HG02763 (cell line): ENCODE data around the gene CXCR4.

ENCODE experiments used
- ATAC-seq: cut with Tn5 transposase; IDR thresholded peaks from one replicate; pipeline ENCODE4 v1.9.1; 2021; ENCODE audit warnings: mild to moderate bottlenecking, moderate library complexity; ENCODE audit not compliant: unreplicated experiment

Gene CXCR4

DNA sequence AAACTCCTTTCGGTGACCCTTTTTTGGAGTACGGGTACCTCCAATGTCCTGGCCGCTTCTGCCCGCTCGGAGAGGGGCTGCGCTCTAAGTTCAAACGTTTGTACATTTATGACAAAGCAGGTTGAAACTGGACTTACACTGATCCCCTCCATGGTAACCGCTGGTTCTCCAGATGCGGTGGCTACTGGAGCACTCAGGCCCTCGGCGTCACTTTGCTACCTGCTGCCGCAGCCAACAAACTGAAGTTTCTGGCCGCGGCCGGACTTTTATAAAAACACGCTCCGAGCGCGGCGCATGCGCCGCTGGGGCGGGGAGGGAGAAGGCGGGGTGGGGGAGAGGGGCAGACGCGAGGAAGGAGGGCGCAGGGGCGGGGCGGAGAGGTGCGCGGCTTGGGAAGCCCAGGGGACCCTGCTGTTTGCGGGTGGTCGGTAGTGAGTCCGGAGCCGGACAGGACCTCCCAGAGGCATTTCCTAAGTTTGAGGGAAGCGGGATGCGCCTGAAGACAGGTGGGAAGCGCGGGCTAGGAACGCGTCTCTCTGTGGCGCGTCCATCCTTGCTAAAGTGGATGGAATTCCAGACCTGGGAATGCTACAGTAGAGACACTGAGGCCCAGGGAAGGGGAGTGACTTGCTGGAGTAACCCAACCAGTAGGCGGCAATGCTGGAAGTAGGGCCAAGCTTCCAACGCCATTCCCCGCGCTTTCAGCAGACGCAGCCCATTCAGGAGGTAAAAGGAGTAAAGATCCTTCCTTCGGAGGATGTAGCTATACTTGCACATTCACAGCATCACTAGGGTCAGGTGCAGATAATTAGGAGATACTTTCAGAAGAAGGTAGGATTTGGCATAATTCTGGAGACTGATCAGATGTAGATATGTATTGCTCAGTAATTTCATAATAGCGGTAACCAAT is at the start of gene CXCR4:
Gene CXCR4, minus strand, starts transcription at position 241 of the 910 bp plus-strand sequence. Its CDS starts 89 bp downstream, at position 152.
- peak; percentile 29 for ATAC-seq

DNA sequence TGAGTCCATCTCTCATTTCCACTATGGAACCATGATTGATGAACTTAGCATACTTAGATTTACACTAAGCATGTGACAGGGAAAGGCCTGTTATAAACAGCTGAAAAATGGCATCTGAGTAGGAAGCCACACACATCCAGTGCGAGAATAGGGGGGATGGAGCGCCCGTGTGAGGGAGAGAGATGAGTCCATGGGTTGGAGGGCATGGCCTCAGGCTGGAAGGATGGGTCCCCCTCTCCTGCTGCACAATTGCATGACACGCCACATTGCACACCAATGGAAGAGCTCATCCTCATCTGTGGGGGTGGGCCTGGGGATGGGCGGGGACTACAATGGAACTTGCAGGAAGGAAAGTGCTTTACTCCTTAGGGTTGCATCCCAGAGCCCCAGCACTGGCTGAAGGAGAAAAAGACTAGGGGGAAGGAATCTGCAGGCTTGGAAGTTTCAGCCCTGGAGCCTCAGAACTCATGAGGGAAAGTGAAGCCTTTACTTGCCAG is 46.4 kb upstream of the CXCR4 start:
- ATAC-seq, result no peak

GRCh38 chr2:136162438-136162837 is 44.5 kb upstream of the CXCR4 start:
- ATAC-seq, result no peak

GRCh38 chr2:136156411-136156810 is 38.5 kb upstream of the CXCR4 start:
- no peak for ATAC-seq

- no peak for ATAC-seq
These were observed 36.4 kb upstream of the CXCR4 start for GRCh38 chr2:136154384-136154783.

DNA sequence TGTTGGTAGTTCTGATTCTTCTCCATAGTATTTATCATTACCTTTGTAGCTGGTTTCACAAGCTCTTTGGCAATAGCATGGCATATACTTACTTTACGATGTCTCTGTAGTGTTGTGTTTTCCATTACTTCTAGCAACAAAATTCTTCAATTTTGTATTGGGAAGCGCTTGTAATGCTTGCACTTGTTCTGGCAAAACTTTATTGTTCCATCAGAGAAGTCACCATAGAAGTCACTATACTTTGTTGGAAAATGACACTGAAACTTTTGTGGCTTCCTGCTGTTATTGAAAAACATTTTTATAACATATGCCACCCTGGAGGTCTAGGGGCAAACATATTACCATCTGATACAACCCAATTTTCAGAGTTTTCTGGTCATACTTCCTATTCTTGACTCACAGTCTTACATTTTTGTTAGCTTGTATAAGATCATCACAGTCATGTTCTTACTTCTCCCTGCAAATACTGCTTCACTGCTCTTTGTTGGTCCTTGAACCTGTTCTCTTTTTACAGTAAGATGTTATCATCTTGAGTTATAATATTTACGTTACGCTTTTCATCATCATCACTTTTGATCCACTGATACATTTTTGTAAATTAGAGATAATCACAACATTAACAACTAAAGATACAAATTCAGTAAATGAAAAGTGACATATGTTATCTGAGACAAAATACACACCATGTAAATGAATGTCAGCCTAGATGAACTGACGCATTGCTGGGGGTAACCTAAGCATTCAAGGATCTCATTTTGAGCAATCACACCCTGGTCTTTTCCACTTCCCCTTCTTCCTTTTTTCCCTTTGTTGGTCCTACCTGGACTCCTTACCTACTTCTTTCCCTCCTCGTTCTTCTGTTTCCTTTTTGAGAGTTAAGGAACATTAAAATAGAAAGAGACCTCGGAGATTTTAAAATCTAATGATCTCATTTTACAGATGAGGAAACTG is 33.3 kb upstream of the CXCR4 start:
- ATAC-seq, result no peak

- no peak for ATAC-seq
These were observed 31.1 kb upstream of the CXCR4 start for GRCh38 chr2:136149011-136149410.

DNA sequence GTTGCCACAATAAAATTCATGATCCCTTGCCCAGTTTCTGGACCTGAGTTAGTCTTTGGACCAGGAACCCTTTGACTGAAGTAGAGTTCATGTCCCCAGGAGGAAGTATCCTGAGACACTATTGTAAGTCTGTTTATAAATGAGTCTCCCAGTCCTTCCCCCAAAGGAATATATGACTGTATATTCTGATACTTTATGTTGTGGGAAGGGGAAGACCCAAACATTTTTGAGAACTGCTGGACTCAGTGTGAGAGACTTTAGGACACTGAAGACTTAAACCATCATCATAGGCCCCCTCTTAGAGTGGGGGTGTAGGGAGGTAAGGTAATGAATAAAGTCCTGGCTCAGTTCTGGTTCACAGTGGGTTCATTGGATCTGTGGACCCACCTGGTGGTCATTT is 28.6 kb upstream of the CXCR4 start:
- no peak for ATAC-seq

DNA sequence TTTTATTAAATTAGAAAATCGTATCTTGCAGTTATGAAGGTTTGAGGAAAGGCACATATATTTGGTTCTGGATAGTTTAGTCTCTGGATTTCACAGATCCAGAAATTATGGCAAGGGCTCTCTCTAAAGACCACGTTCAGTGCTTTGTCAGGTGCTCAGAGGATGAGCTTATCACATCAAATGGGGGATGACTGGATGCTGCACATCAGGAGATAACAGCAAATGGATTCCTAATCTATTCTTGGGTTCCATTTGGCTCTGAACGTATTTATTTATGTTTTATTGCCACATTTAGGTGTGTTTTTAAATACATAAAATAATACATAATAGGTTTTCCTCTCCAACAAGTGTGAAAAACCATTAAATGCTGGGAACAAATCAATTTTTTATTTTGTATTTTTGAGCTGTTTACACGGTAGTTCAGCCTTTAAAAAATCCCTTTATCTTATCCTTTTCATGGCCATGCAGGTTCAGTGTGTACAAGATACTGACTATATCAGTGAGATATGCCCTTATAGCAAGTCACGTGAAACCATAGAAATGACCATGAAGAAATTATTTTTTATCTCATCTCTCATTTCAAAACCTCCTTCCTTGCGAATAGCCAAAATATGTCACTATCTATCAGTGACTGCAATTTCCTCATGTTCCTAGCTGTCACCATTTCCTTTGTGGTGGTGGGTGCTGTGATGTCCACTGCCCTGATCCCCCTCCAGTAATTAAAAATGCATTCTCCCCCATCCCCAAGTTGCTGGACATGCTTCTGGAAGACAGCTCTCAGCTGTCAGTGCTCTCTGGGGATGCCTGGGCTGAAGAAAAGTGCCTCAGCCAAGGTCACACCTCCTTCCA is 25.9 kb upstream of the CXCR4 start:
- ATAC-seq, result no peak

- ATAC-seq, result no peak
These were observed 23.7 kb upstream of the CXCR4 start for GRCh38 chr2:136141510-136142149.

DNA sequence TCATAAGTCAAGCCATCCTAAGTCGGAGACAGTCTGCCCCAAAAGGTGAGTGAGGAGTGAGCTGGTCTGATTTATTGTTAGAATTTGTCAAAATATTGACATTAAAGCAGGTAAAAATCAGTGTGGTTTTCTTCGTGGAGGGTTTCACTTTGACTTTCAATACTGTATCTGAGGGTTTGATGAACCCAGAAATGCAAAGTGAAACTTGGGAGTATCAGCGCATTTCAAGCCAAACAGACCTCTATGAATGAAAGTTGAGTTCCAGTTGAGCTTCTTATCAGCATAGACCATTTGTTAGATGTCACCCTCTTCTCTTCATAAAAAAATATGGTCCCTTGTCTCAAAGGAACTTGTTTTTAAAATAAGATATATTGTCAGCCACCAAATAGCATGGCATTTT is 21.7 kb upstream of the CXCR4 start:
- ATAC-seq, result no peak

DNA sequence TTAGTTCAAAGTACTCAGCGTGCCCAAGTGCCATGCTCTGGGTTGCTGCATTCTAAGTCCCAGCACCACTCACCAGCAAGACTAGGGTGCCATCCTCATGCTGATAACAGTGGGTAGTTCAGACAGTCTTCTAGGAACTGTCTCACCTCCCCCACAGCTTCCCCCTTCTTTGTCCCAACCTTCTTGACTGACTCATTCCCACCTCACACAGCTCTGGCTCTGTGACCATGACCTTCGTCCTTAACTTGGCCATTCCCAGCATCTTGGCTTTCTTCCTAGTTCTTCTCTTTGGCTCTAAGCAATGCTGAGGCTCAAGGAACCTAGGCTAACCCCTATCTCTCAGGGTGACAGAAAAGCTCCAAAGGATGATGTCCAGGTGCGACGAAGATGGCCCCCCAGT is 20.0 kb upstream of the CXCR4 start:
- no peak for ATAC-seq

GRCh38 chr2:136136931-136137330 is 19.0 kb upstream of the CXCR4 start:
- no peak for ATAC-seq

- ATAC-seq, result peak; percentile 52
These were observed 18.3 kb upstream of the CXCR4 start for GRCh38 chr2:136135921-136136906.

DNA sequence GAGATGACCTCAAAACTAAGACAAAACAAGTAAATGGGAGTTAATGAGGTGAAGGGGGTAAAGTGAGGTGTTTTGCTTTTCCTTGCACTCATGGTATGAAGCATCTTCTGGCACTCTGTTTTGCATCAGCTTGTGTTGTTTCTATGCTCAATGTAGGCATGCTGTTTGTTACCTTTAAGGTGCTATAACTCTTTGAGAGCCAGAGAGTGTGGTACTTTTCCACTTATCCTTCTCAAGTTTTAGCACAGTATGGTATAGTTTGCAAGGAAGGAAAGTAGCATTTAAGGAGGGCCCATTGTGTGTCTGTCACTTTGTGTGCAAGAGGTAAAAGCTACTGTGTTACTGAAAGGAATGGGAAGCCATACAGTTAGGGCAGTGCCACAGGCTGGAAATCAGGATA is 17.5 kb upstream of the CXCR4 start:
- no peak for ATAC-seq

DNA sequence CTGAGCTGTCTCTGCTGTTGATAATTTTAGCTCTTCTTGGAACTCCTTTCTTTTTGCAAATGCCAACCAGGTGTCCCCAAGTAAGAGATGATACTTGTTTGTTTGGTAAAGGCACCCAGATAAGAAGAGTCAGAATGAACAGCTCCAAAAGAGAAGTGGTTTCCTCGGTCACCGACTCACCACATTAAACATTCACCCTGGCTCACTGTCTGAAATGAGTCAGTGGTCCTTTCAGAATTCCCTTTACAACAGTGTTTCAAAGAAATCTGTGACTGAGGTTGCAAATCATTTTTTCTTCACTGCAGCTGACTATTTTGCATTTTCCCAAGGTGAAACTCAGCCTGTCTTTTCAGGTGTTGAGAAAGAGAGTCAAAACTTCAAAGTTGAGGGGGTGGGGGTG is 16.2 kb upstream of the CXCR4 start:
- ATAC-seq, result no peak

GRCh38 chr2:136133586-136133985 is 15.6 kb upstream of the CXCR4 start:
- ATAC-seq, result no peak

DNA sequence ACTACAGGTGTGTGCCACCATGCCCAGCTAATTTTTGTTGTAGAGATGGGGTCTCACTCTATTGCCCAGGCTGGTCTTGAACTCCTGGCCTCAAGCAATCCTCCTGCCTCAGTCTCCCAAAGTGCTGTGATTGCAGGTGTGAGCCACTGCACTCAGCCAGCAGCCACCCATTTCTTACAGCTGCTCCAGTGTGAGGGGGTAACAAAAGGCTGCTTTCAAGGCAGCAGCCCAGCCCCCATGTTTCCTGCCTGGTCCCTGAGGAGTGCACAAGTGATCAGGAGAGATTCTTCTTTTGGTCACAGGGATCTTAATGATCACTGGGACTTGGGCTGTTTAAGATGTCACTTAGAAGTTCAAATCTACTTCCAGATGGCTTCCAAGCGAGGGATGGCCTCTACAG is 15.2 kb upstream of the CXCR4 start:
- no peak for ATAC-seq

DNA sequence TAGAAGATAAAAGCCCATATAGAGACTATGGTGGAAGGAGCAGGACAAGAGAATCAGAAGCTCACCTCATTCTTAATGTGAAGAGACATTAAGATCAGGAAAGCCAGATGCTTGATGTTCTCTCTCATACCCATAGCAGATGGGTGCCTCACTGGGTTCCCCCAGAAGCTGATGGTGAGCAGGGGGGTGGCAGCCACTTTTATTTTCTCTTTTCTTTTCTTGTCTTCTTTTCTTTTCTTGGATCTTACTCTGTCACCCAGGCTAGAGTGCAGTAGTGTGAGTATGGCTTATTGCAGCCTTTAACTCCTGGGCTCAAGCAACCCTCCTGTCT is 14.8 kb upstream of the CXCR4 start:
- ATAC-seq, result no peak
